ENCODE data around the gene KCNG2. TPM values are rescaled to one million over a fixed set of nuclear protein-coding genes. Genes with fewer than 3 reads are reported as not detected.

KCNG2 gene
- total RNA-seq, 4 donors from 2014 or later, result 2.3 to 3.8 (median 3.2) TPM; not detected in 1

- peaks cover 0 to 30% (median 0%) of the 10 kb centered on the region in 3 donors for H3K36me3 ChIP-seq
- peak; percentile 7 to 43 (median 37) for DNase-seq
- H3K27ac ChIP-seq, result peak overlapping the region in 1 of 4 donors; percentile 72
- TF ChIP-seq POLR2A (IDR thresholded peaks at IDR 0.05) (no peak), CTCF (IDR thresholded peaks at IDR 0.05) (no peak)
- peaks cover 0 to 38% (median 0%) of the 10 kb centered on the region in 4 donors for H3K4me1 ChIP-seq
- H3K9me3 ChIP-seq, result no peaks in the 10 kb centered on the region
- H3K27me3 ChIP-seq, result no peaks in the 10 kb centered on the region
- H3K4me3 ChIP-seq, result no peak overlapping the region
Observed at GRCh38 chr18:79943608-79944125, 145.9 kb downstream of the KCNG2 start.

DNA sequence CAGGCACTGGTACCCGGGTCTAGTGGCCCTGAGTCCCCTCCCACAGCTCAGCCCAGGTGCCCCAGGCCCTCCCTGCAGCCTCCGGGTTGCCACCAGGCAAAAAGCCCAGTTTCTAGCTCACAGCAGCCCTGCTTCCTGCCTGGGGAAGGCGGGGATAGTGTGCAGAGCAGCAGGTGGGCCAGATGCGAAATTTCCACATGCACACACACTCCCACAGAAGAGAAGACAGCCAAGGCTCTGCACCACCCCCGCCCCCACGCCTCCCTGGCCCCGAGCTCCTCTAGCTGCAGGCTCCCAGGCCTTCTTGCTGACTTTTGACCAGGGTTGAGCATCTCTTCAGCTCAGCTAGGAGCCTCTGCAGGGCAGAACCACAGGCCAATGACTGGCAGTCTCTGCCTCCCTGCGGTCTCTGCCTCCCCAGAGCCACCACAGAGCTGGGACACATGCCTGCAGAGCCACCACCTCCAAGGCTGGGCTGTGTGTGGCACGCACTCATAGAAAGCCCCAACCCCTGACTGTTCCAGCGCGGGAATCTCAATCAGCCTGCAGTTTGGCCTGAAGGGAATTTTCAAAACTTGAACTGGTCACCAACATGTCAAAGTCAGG lies 146.5 kb downstream of the KCNG2 start:
- DNase-seq, result peak; percentile 11 to 45 (median 41)
- Histone ChIP-seq H3K4me3 (no peak overlapping the region), H3K27me3 (no peaks in the 10 kb centered on the region), H3K36me3 (peaks cover 0 to 32% (median 0%) of the 10 kb centered on the region in 3 donors), H3K9me3 (no peaks in the 10 kb centered on the region), H3K4me1 (peaks cover 0 to 43% (median 2%) of the 10 kb centered on the region in 4 donors), H3K27ac (no peak overlapping the region)
- no peak for TF ChIP-seq CTCF (IDR thresholded peaks at IDR 0.05)
- no peak for TF ChIP-seq POLR2A (IDR thresholded peaks at IDR 0.05)

- peaks cover 0 to 46% (median 4%) of the 10 kb centered on the region in 4 donors for H3K4me1 ChIP-seq
- peak in 2 of 3 donors; percentile 15 to 17 for DNase-seq
- no peak overlapping the region for H3K27ac ChIP-seq
- H3K9me3 ChIP-seq, result no peaks in the 10 kb centered on the region
- no peaks in the 10 kb centered on the region for H3K27me3 ChIP-seq
- peaks cover 0 to 32% (median 0%) of the 10 kb centered on the region in 3 donors for H3K36me3 ChIP-seq
- TF ChIP-seq CTCF (IDR thresholded peaks at IDR 0.05), result no peak
- TF ChIP-seq POLR2A (IDR thresholded peaks at IDR 0.05), result no peak
- no peak overlapping the region for H3K4me3 ChIP-seq
Observed at GRCh38 chr18:79944746-79945117, 147.0 kb downstream of the KCNG2 start.

- no peak overlapping the region for H3K27ac ChIP-seq
Observed at GRCh38 chr18:79945118-79946042, 147.6 kb downstream of the KCNG2 start.

More at GRCh38 chr18:79945118-79946042, 147.6 kb downstream of the KCNG2 start:
- TF ChIP-seq CTCF (IDR thresholded peaks at IDR 0.05) (no peak), POLR2A (IDR thresholded peaks at IDR 0.05) (no peak)
- no peak overlapping the region for H3K4me3 ChIP-seq
- H3K27me3 ChIP-seq, result no peaks in the 10 kb centered on the region
- peaks cover 0 to 52% (median 10%) of the 10 kb centered on the region in 4 donors for H3K4me1 ChIP-seq
- peak in 2 of 3 donors; percentile 40 to 41 for DNase-seq
- no peaks in the 10 kb centered on the region for H3K9me3 ChIP-seq
- H3K36me3 ChIP-seq, result peaks cover 0 to 29% (median 0%) of the 10 kb centered on the region in 3 donors
